ENCODE results near the gene PCDH17.

Gene PCDH17

DNA sequence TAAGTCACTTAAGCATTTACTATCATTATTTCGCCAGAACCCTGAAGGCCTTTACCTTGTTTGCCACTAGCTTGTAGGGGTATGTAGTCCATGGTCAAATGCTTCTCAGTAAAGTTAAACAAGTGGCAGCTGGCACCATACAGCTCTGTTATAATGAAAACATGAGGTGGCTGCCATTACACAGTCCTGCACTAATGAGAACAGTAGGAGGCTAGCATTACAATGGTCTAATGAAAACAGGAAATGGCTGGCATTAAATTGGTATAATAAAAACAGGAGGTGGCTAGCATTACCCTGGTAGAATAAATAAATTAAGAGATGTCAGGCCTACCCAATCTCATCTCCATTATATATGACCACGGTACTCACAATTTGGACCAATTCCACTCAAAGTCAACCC lies 107.5 kb downstream of the PCDH17 start:
- peak; percentile 87 for DNase-seq

DNA sequence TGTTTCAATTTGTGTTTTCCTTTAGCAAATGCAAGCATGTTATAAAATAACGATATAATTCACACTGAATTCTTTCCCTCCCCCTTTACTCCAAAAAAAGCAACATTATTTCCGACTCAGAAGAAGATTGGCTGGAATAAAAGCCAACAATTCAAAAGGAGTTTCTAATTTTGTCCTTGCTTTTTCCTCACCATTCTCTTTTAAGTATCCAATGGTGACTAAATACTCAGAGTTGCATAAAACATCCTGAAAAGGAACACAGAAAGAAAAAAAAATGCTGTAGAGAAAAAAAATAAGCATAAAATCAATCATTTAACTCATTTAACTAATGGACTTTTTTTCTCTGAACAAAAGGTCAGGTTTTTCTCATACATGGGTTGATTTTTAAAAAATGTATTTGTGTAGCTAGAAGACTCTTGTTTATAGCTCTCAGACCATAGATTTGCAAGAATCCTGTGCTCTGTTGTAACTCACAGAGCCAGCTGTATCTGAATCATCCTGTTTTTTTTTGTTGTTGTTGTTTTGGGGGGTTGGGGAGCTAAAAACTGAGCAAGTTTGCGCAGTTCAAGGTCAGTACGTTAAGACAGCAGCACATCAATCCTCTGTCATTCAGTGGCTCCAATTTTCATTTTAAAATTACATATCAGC lies 108.1 kb downstream of the PCDH17 start:
- no peak for DNase-seq

- no peak for DNase-seq
These were observed 109.2 kb downstream of the PCDH17 start for GRCh38 chr13:57740719-57741118.

DNA sequence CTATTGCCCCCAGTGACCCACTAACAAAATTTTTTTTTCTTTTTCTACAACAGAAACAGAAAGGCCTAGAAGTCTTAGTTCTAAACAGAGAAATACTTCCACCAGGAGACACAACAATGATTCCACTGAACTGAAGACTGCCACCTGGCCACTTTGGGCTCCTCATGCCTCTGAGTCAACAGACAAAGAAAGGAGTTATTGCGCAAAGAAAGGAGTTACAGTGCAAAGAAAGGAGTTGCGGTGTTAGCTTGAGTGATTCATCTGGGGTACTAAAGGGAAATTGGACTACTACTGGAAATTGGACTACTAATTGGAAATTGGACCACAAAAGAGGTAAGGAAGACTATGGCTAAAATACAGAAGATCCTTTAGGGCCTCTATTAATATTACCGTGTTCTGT lies 116.6 kb downstream of the PCDH17 start:
- DNase-seq: no peak

GRCh38 chr13:57760951-57761350 lies 129.4 kb downstream of the PCDH17 start:
- DNase-seq: no peak

- DNase-seq: no peak
These were observed 132.1 kb downstream of the PCDH17 start for GRCh38 chr13:57763689-57764088.

Measured in NCI-H146 (cell line).